Hypothalamus (tissue), 51 donors: ENCODE measurements around the gene DHRS2.
"Not testable (repeated sequence)": the region's sequence is repeated elsewhere in the genome, so short reads cannot be mapped to it uniquely, and the experiment has no call there.

Experiments used
- DNase-seq, 51 donors: peaks; one replicate each; lab custom pipeline; 2025; lab: John Stamatoyannopoulos, UW

DHRS2 gene

DNA sequence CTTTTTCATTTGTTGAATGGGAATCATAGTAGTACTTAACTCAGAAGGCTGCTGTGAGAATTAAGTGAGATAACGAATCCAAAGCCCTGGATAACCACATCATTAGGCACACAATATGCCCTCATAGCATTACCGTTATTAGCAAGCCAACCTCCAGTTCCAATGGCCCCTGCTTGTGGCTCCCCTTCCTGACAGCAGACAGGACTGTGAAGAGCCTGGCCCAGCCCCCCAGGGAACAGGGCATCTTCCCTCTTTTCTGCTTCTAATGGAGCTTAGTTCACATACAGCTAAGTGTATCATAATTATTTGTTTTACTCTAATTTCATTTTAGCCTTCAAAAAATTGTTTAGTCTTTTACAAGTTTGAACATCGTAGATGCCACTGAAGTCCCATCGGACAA lies 39.7 kb downstream of the DHRS2 start:
- no peak for DNase-seq

- no peak for DNase-seq
These were observed 45.2 kb downstream of the DHRS2 start for GRCh38 chr14:23681337-23681736.

DNA sequence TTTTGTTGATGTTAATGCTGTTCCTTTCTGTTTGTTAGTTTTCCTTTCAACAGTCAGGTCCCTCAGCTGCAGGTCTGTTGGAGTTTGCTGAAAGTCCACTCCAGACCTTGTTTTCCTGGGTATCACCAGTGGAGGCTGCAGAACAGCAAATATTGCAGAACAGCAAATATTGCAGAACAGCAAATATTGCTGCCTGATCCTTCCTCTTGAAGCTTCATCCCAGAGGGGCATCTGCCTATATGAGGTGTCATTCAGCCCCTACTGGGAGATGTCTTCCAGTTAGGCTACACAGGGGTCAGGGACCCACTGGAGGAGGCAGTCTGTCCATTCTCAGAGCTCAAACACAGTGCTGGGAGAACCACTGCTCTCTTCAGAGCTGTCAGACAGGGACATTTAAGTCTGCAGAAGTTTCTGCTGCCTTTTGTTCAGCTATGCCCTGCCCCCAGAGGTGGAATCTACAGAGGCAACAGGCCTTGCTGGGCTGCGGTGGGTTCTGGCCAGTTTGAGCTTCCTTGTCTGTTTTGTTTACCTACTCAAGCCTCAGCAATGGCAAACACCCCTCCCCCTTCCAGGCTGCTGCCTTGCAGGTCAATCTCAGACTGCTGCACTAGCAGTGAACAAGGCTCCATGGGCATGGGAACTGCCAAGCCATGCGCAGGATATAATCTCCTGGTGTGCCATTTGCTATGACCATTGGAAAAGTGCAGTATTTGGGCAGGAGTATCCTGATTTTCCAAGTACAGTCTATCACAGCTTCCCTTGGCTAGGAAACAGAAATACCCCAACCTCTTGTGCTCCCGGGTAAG lies 53.7 kb downstream of the DHRS2 start:
- not testable (repeated sequence) for DNase-seq

GRCh38 chr14:23692416-23692815 lies 56.3 kb downstream of the DHRS2 start:
- DNase-seq: no peak

GRCh38 chr14:23693252-23693775 lies 57.1 kb downstream of the DHRS2 start:
- DNase-seq: no peak

- peak in 1 of 51 donors; percentile 26 for DNase-seq
These were observed 58.2 kb downstream of the DHRS2 start for GRCh38 chr14:23694085-23694948.
